Erythroblast (primary cell): ENCODE data around the gene THSD4.

ENCODE experiments used
- GATA1 ChIP-seq: IDR thresholded peaks from 2 replicates; pipeline ENCODE4 v1.6.1; 2011; ENCODE audit warnings: low read depth, mild to moderate bottlenecking, control low read depth, low read length, moderate library complexity
- POLR2A ChIP-seq: IDR thresholded peaks from 2 replicates; pipeline ENCODE4 v1.6.1; 2011; ENCODE audit warnings: mild to moderate bottlenecking, low read length

DNA sequence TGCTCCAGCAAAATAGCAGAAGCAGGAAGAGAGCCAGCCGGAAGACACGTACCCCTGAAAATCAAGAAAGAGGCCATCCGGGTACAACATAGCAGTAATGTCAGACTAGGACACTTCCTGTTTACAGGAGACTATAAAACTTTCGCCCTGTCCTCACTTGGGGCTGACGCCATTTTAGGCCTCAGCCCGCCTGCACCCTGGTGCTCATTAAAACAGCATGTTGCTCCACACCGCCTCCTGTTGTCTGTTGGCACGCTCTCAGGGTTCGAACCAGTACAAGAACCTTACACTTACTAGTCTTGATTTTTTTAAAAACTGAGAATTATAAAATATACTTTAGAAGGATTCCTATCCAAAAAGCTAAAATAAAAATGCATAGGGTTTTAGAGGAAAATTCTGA, 535.3 kb downstream of the THSD4 start:
- TF ChIP-seq POLR2A (no peak), GATA1 (no peak)
